Ovary (tissue), 9 donors: ENCODE results near the gene KRT32. TPM values are rescaled to one million over a fixed set of nuclear protein-coding genes. Genes with fewer than 3 reads are reported as not detected.
"Not testable (repeated sequence)": the region's sequence is repeated elsewhere in the genome, so short reads cannot be mapped to it uniquely, and the experiment has no call there.

Experiments used
- DNase-seq, 5 donors: peaks; one replicate each; pipeline ENCODE4 v3.0.0-alpha.2; 2019 to 2020
- H3K27ac ChIP-seq, 2 donors: fragments of 200-600 bp; one replicate each; pipeline versions ENCODE4 v1.5.1 to v1.8.0; 2019 to 2022
- H3K27me3 ChIP-seq: fragments of 200-600 bp; one replicate; pipeline ENCODE4 v1.8.0; 2022
- H3K36me3 ChIP-seq: fragments of 200-600 bp; sonication (generic); one replicate; pipeline ENCODE4 v1.5.1; 2019
- H3K4me1 ChIP-seq: one replicate; pipeline ENCODE4 v1.8.1; 2013; ENCODE audit warnings: mild to moderate bottlenecking, moderate library complexity; ENCODE audit not compliant: insufficient read depth
- H3K4me3 ChIP-seq: fragments of 200-600 bp; sonication (generic); one replicate; pipeline ENCODE4 v1.5.1; 2017
- H3K9me3 ChIP-seq, 2 donors: fragments of 200-600 bp in 1 of 2; sonication (generic) in 1 of 2; one replicate each; pipeline versions ENCODE4 v1.5.1 to v1.8.1; 2013 to 2019; ENCODE audit warnings: mild to moderate bottlenecking in 1 of 2, moderate library complexity in 1 of 2
- CTCF ChIP-seq, 3 donors: fragments of 450-650 bp in 2 of 3; fragments of 200-600 bp in 1 of 3; IDR thresholded peaks; one replicate each; pipeline versions ENCODE4 v1.5.1 to v1.8.0; 2016 to 2022; ENCODE audit warnings: antibody characterized with exemption in 3 of 3, mild to moderate bottlenecking in 1 of 3
- EP300 ChIP-seq: sonication (generic); formaldehyde crosslinking; IDR thresholded peaks from one replicate; pipeline ENCODE4 v1.6.1; 2017; ENCODE audit warnings: antibody characterized with exemption
- POLR2A ChIP-seq: fragments of 450-650 bp; IDR thresholded peaks from one replicate; pipeline ENCODE4 v1.6.1; 2017; ENCODE audit warnings: antibody characterized with exemption, mild to moderate bottlenecking, moderate library complexity
- WGBS, 3 donors: extraction: QIAGEN DNeasy Blood & Tissue Kit in 1 of 3; methylation state at CpG; one replicate each; pipeline versions ENCODE4 v1.1.5 to v1.1.7; 2013 to 2017; 5-methylcytosine and 5-hydroxymethylcytosine counted together
- intact Hi-C, 4 donors: fragments of 100-400 bp; cut with DNase I; formaldehyde crosslinking; loops; one replicate each; pipeline versions ENCODE4 v1.11.0 to v1.15.1; 2022 to 2023
- polyA plus RNA-seq, 2 donors: library from polyadenylated mRNA; stranded (reverse); fragments of 200-250 nt in 1 of 2; fragments of 350-450 nt in 1 of 2; fragmentation: Illumina TruSeq in 1 of 2; extraction: RNeasy Lipid Tissue Mini Kit (QIAGEN cat#74804) in 1 of 2; gene quantifications; one replicate each; pipeline ENCODE4 v1.2.3, GENCODE V29; 2013 to 2014
- total RNA-seq, 7 donors: library from RNA; depleted of rRNA in 2 of 7; stranded (reverse); fragments of >200 nt in 2 of 7; fragmentation: NEBNext Ultra II Directional in 3 of 7; extraction: Animal tissue kit (Norgen Biotek cat#: 25700) in 3 of 7; gene quantifications; one replicate each; pipeline versions ENCODE4 v1.1.0 to v1.2.4, GENCODE V29; 2016 to 2023
- donor health status: DM: no; HTN: no; CAD: no; lungs with moderate emphysema.
- donor health status: DM: no; HTN: no; CAD: no.
- donor health status: Bipolar disorder and iron deficiency.
- donor health status: DM: yes; HTN: yes; CAD: no.
- donor health status: DM: no; HTN: no; CAD: no.
- donor health status: DM: yes; HTN: yes; CAD: no.

KRT32 gene
- total and polyA plus RNA-seq, 9 donors = 0.18 to 0.33 (median 0.20) TPM; not detected in 6

- Histone ChIP-seq H3K9me3 (no peaks in the 10 kb centered on the region), H3K4me3 (no peak overlapping the region), H3K36me3 (no peaks in the 10 kb centered on the region), H3K27ac (no peak overlapping the region), H3K4me1 (no peaks in the 10 kb centered on the region), H3K27me3 (no peaks in the 10 kb centered on the region)
- intact Hi-C loops = no loop called here
- DNase-seq = no peak
- 73 to 74% (median 74%) methylated on average over 4 of the region's 4 CpGs for WGBS, 3 donors
- TF ChIP-seq EP300 = no peak
- no peak for TF ChIP-seq POLR2A
- TF ChIP-seq CTCF (IDR thresholded peaks at IDR 0.05) = no peak
Measured at GRCh38 chr17:41428591-41429291, 38.4 kb downstream of the KRT32 start.

- no peak within 1 kb of the TSS for H3K4me3 ChIP-seq
- peaks cover 6% of the 10 kb centered on the region for H3K4me1 ChIP-seq
- no peak for DNase-seq
- intact Hi-C loops = no loop called here
- H3K9me3 ChIP-seq = no peaks in the 10 kb centered on the region
- WGBS, 3 donors = 92 to 96% (median 94%) methylated on average over 13 of the region's 13 CpGs
- TF ChIP-seq EP300 = no peak
- no peak within 1 kb of the TSS for H3K27ac ChIP-seq
- no peaks in the 10 kb centered on the region for H3K36me3 ChIP-seq
- H3K27me3 ChIP-seq = no peaks in the 10 kb centered on the region
Measured at GRCh38 chr17:41424111-41424635, 43.0 kb downstream of the KRT32 start, which contains the start of gene KRT37. KRT37 (minus strand) TSS chr17:41424585; CDS start chr17:41424523, 62 bp downstream.

GRCh38 chr17:41422586-41422985, 44.6 kb downstream of the KRT32 start:
- intact Hi-C loops = not testable (repeated sequence)
- 94 to 98% (median 96%) methylated on average over 11 of the region's 11 CpGs for WGBS, 3 donors

GRCh38 chr17:41421617-41422016, 45.6 kb downstream of the KRT32 start:
- intact Hi-C loops = no loop called here
- TF ChIP-seq POLR2A (no peak), CTCF (IDR thresholded peaks at IDR 0.05) (no peak), EP300 (no peak)
- Histone ChIP-seq H3K9me3 (no peaks in the 10 kb centered on the region), H3K27ac (no peak overlapping the region), H3K27me3 (no peaks in the 10 kb centered on the region), H3K4me3 (no peak overlapping the region), H3K36me3 (no peaks in the 10 kb centered on the region), H3K4me1 (peaks cover 20% of the 10 kb centered on the region)
- WGBS, 3 donors = 89 to 98% (median 94%) methylated on average over 4 of the region's 4 CpGs
- DNase-seq = no peak

More at GRCh38 chr17:41422586-41422985, 44.6 kb downstream of the KRT32 start:
- not testable (repeated sequence) for H3K27me3 ChIP-seq, H3K4me3 ChIP-seq, H3K27ac ChIP-seq, H3K36me3 ChIP-seq, H3K9me3 ChIP-seq, DNase-seq
- peaks cover 11% of the 10 kb centered on the region for H3K4me1 ChIP-seq

- H3K9me3 ChIP-seq = no peaks in the 10 kb centered on the region
- H3K4me3 ChIP-seq = no peak overlapping the region
- no peaks in the 10 kb centered on the region for H3K27me3 ChIP-seq
- intact Hi-C loops = no loop called here
- no peaks in the 10 kb centered on the region for H3K36me3 ChIP-seq
- peaks cover 23% of the 10 kb centered on the region for H3K4me1 ChIP-seq
- TF ChIP-seq CTCF (IDR thresholded peaks at IDR 0.05) (no peak), POLR2A (no peak), EP300 (no peak)
- H3K27ac ChIP-seq = no peak overlapping the region
- WGBS, 3 donors = 63 to 95% (median 92%) methylated on average over 9 of the region's 9 CpGs
- DNase-seq = no peak
Measured at GRCh38 chr17:41421116-41421515, 46.1 kb downstream of the KRT32 start.
